ENCODE measurements around the gene MAGEA4. TPM values are rescaled to one million over a fixed set of nuclear protein-coding genes. Genes with fewer than 3 reads are reported as not detected.
"Not testable (repeated sequence)": the region's sequence is repeated elsewhere in the genome, so short reads cannot be mapped to it uniquely, and the experiment has no call there.

Gene MAGEA4
- total and polyA plus RNA-seq, 4 donors = not detected

DNA sequence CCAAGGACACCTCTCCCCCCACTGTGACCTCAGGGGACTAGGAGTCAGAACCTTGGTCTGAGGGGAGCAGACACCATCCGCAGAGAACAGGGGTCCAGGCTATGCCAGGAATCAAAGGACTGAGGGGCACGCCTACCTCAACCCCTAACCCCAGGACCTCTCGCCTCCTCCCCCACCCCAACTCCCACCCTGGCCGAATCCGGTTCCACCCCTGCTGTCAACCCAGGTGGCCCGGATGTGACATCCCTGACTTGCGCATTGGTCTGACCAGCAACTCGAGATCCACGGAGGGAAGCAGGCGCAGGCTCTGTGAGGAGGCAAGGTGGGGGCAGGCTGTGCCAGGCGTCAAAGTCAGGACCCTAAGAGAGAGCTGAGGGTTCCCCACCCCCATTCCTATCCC lies 468 bp upstream of the MAGEA4 start:
- DNase-seq (no peak), ATAC-seq (ENCODE audit: insufficient read depth, low FRiP score) (no peak)
- WGBS, 2 donors = 84 to 94% methylated on average over 6 to 11 of the region's 11 CpGs
- no peaks in the 10 kb centered on the region for H3K4me1 ChIP-seq (ENCODE audit: control insufficient read depth in 5 of 5, insufficient read depth in 5 of 5, low read length in 5 of 5)
- no peaks in the 10 kb centered on the region for H3K9me3 ChIP-seq (ENCODE audit: control insufficient read depth in 4 of 4, insufficient read depth in 3 of 4, low read length in 3 of 4)
- no peak overlapping the region for H3K27ac ChIP-seq (ENCODE audit: low read depth in 1 of 2, low read length in 1 of 2)
- H3K9ac ChIP-seq (ENCODE audit: insufficient read depth in 1 of 2, low read length in 2 of 2) = no peak overlapping the region
- H3K4me3 ChIP-seq = no peak overlapping the region
- H3K27me3 ChIP-seq (ENCODE audit: control insufficient read depth in 3 of 3, insufficient read depth in 3 of 3, low read length in 2 of 3) = no peaks in the 10 kb centered on the region
- no peaks in the 10 kb centered on the region for H3K36me3 ChIP-seq (ENCODE audit: control insufficient read depth in 4 of 4, insufficient read depth in 4 of 4, low read length in 4 of 4)
- TF ChIP-seq, protein P1, sequence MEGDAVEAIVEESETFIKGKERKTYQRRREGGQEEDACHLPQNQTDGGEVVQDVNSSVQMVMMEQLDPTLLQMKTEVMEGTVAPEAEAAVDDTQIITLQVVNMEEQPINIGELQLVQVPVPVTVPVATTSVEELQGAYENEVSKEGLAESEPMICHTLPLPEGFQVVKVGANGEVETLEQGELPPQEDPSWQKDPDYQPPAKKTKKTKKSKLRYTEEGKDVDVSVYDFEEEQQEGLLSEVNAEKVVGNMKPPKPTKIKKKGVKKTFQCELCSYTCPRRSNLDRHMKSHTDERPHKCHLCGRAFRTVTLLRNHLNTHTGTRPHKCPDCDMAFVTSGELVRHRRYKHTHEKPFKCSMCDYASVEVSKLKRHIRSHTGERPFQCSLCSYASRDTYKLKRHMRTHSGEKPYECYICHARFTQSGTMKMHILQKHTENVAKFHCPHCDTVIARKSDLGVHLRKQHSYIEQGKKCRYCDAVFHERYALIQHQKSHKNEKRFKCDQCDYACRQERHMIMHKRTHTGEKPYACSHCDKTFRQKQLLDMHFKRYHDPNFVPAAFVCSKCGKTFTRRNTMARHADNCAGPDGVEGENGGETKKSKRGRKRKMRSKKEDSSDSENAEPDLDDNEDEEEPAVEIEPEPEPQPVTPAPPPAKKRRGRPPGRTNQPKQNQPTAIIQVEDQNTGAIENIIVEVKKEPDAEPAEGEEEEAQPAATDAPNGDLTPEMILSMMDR (IDR thresholded peaks at IDR 0.05; ENCODE audit: control extremely low read depth, extremely low read depth) = no peak

DNA sequence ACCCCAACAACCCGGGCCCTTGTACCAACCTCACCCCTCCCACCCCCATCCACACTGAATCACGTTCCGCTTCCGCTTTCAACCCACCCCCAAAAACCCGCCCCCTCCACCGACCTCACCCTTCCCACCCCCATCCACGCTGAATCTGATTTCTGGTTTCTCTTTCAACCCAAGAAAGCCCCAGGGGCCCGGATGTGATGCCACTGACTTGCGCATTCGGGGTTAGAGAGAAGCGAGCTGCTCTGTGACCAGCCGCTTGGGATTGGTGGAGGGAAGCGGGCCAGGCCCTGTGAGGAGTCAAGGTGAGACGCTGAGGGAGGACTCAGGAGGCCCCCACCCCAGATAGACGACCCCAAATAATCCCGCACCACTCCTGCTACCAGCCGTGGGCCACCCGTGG lies 6.0 kb downstream of the MAGEA4 start:
- not testable (repeated sequence) for H3K27me3 ChIP-seq (ENCODE audit: control insufficient read depth in 3 of 3, insufficient read depth in 3 of 3, low read length in 2 of 3); H3K36me3 ChIP-seq (ENCODE audit: control insufficient read depth in 4 of 4, insufficient read depth in 4 of 4, low read length in 4 of 4); H3K9me3 ChIP-seq (ENCODE audit: control insufficient read depth in 4 of 4, insufficient read depth in 3 of 4, low read length in 3 of 4); ATAC-seq (ENCODE audit: insufficient read depth, low FRiP score); H3K4me1 ChIP-seq (ENCODE audit: control insufficient read depth in 5 of 5, insufficient read depth in 5 of 5, low read length in 5 of 5); H3K9ac ChIP-seq (ENCODE audit: insufficient read depth in 1 of 2, low read length in 2 of 2); H3K4me3 ChIP-seq; H3K27ac ChIP-seq (ENCODE audit: low read depth in 1 of 2, low read length in 1 of 2); DNase-seq
- WGBS, 2 donors = 95 to 98% methylated on average over 8 to 18 of the region's 18 CpGs

GRCh38 chrX:151919610-151920009 lies 6.9 kb downstream of the MAGEA4 start:
- no peak for ATAC-seq (ENCODE audit: insufficient read depth, low FRiP score)
- H3K36me3 ChIP-seq (ENCODE audit: control insufficient read depth in 4 of 4, insufficient read depth in 4 of 4, low read length in 4 of 4) = no peaks in the 10 kb centered on the region

GRCh38 chrX:151920101-151920500 lies 7.4 kb downstream of the MAGEA4 start:
- ATAC-seq (ENCODE audit: insufficient read depth, low FRiP score) (no peak), DNase-seq (no peak)
- Histone ChIP-seq H3K4me1 (ENCODE audit: control insufficient read depth in 5 of 5, insufficient read depth in 5 of 5, low read length in 5 of 5) (no peaks in the 10 kb centered on the region), H3K9ac (ENCODE audit: insufficient read depth in 1 of 2, low read length in 2 of 2) (no peak overlapping the region), H3K9me3 (ENCODE audit: control insufficient read depth in 4 of 4, insufficient read depth in 3 of 4, low read length in 3 of 4) (peaks cover 0 to 6% (median 0%) of the 10 kb centered on the region in 4 donors), H3K4me3 (no peak overlapping the region), H3K36me3 (ENCODE audit: control insufficient read depth in 4 of 4, insufficient read depth in 4 of 4, low read length in 4 of 4) (no peaks in the 10 kb centered on the region), H3K27me3 (ENCODE audit: control insufficient read depth in 3 of 3, insufficient read depth in 3 of 3, low read length in 2 of 3) (no peaks in the 10 kb centered on the region), H3K27ac (ENCODE audit: low read depth in 1 of 2, low read length in 1 of 2) (no peak overlapping the region)
- 92 to 93% methylated on average over 6 to 12 of the region's 12 CpGs for WGBS, 2 donors
- TF ChIP-seq, protein P1 (IDR thresholded peaks at IDR 0.05; ENCODE audit: control extremely low read depth, extremely low read depth) = no peak

More at GRCh38 chrX:151919610-151920009, 6.9 kb downstream of the MAGEA4 start:
- Histone ChIP-seq H3K9ac (ENCODE audit: insufficient read depth in 1 of 2, low read length in 2 of 2) (no peak overlapping the region), H3K4me1 (ENCODE audit: control insufficient read depth in 5 of 5, insufficient read depth in 5 of 5, low read length in 5 of 5) (no peaks in the 10 kb centered on the region), H3K4me3 (no peak overlapping the region), H3K9me3 (ENCODE audit: control insufficient read depth in 4 of 4, insufficient read depth in 3 of 4, low read length in 3 of 4) (peaks cover 0 to 6% (median 0%) of the 10 kb centered on the region in 4 donors), H3K27ac (ENCODE audit: low read depth in 1 of 2, low read length in 1 of 2) (no peak overlapping the region), H3K27me3 (ENCODE audit: control insufficient read depth in 3 of 3, insufficient read depth in 3 of 3, low read length in 2 of 3) (no peaks in the 10 kb centered on the region)
- TF ChIP-seq, protein P1 (IDR thresholded peaks at IDR 0.05; ENCODE audit: control extremely low read depth, extremely low read depth) = no peak
- DNase-seq = no peak
- 91 to 97% methylated on average over 7 to 11 of the region's 11 CpGs for WGBS, 2 donors

Measured in lung (tissue), 12 donors.